Lower lobe of right lung (tissue), 2 donors: ENCODE measurements around the gene RIMS1. TPM values are rescaled to one million over a fixed set of nuclear protein-coding genes. Genes with fewer than 3 reads are reported as not detected.

Experiments used
- ATAC-seq, 2 donors: fragments of 200-7000 bp; cut with Tn5 transposase; one replicate each; pipeline ENCODE4 v1.9.1; 2020 to 2022; ENCODE audit warnings: mild to moderate bottlenecking in 2 of 2, moderate library complexity in 2 of 2
- DNase-seq: peaks from one replicate; pipeline ENCODE4 v3.0.0-alpha.2; 2020
- H3K27ac ChIP-seq: fragments of 200-600 bp; one replicate; pipeline ENCODE4 v1.8.0; 2022
- H3K27me3 ChIP-seq: fragments of 200-600 bp; one replicate; pipeline ENCODE4 v1.8.0; 2022; ENCODE audit warnings: low read depth
- H3K36me3 ChIP-seq: fragments of 200-600 bp; one replicate; pipeline ENCODE4 v1.8.0; 2022; ENCODE audit warnings: mild to moderate bottlenecking
- H3K4me1 ChIP-seq: fragments of 200-600 bp; one replicate; pipeline ENCODE4 v1.8.0; 2022
- H3K4me3 ChIP-seq: fragments of 200-600 bp; one replicate; pipeline ENCODE4 v1.8.0; 2022; ENCODE audit warnings: mild to moderate bottlenecking
- H3K9me3 ChIP-seq: fragments of 200-600 bp; one replicate; pipeline ENCODE4 v1.8.0; 2022
- CTCF ChIP-seq: fragments of 200-600 bp; IDR thresholded peaks from one replicate; pipeline ENCODE4 v1.8.0; 2022; ENCODE audit warnings: antibody characterized with exemption, mild to moderate bottlenecking
- intact Hi-C: fragments of 100-400 bp; cut with DNase I; formaldehyde crosslinking; loops from one replicate; pipeline ENCODE4 v1.11.0; 2022
- total RNA-seq: library from RNA; stranded (reverse); fragmentation: NEBNext Ultra II Directional; extraction: Animal tissue kit (Norgen Biotek cat#: 25700); gene quantifications from one replicate; pipeline ENCODE4 v1.2.1, GENCODE V29; 2021
- donor health status: DM: no; HTN: yes; CAD: no; lungs with severe emphysema.

RIMS1 gene
- total RNA-seq, 1 donor from 2014 or later: 3.8 TPM

GRCh38 chr6:72275888-72276287 is 389.5 kb downstream of the RIMS1 start:
- no peaks in the 10 kb centered on the region for H3K9me3 ChIP-seq
- ATAC-seq (no peak), DNase-seq (no peak)
- no peaks in the 10 kb centered on the region for H3K27me3 ChIP-seq
- no peak for TF ChIP-seq CTCF
- no peak overlapping the region for H3K27ac ChIP-seq
- no peaks in the 10 kb centered on the region for H3K36me3 ChIP-seq
- H3K4me3 ChIP-seq: no peak overlapping the region
- no peaks in the 10 kb centered on the region for H3K4me1 ChIP-seq
- intact Hi-C loops: no loop called here

GRCh38 chr6:72282201-72282600 is 395.9 kb downstream of the RIMS1 start:
- Histone ChIP-seq H3K4me1 (no peaks in the 10 kb centered on the region), H3K4me3 (no peak overlapping the region), H3K27ac (no peak overlapping the region), H3K27me3 (no peaks in the 10 kb centered on the region), H3K9me3 (no peaks in the 10 kb centered on the region), H3K36me3 (no peaks in the 10 kb centered on the region)
- intact Hi-C loops: no loop called here
- no peak for TF ChIP-seq CTCF
- DNase-seq: no peak
- ATAC-seq: no peak

DNA sequence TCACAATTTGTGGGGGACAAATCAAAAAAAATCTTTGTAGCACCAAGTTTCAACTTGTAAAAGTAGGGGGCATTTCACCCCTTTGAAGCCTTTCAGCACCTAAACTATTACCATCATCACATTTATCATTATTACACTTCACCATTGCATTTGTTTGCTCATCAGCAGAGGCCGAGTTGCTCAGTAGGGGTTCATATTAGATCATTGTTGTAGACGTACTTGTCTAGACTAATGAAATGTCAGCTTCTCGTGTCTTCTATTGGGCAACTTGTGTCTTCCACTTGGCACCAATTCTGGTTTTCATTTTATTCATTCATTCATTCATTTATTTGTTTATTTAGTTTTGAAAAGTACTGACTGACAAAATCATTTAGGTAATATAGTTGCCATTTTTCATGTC is 397.2 kb downstream of the RIMS1 start:
- Histone ChIP-seq H3K36me3 (no peaks in the 10 kb centered on the region), H3K27me3 (no peaks in the 10 kb centered on the region), H3K4me3 (no peak overlapping the region), H3K27ac (no peak overlapping the region), H3K9me3 (no peaks in the 10 kb centered on the region), H3K4me1 (no peaks in the 10 kb centered on the region)
- intact Hi-C loops: no loop called here
- DNase-seq (no peak), ATAC-seq (no peak)
- TF ChIP-seq CTCF: no peak

DNA sequence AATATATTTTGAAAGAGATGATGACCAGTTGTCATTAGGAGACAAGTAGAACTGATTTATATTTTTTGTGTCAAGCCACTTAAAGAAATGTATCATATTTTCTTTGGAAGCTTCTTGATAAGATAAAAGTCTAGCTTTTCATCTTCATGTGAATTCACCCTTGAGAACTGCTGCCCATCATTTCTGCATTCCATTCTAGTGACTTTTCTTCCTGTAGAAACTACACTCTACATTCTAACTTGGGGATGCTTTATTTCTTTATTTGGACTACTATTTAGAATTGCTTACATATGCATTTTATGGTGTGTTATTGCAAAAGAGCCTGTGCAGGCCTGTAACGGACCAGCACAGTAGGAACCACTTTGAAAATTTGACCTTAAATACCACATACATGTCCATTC is 400.6 kb downstream of the RIMS1 start:
- H3K4me1 ChIP-seq: no peaks in the 10 kb centered on the region
- no peak for TF ChIP-seq CTCF
- H3K9me3 ChIP-seq: no peaks in the 10 kb centered on the region
- no peak overlapping the region for H3K27ac ChIP-seq
- intact Hi-C loops: no loop called here
- no peaks in the 10 kb centered on the region for H3K36me3 ChIP-seq
- ATAC-seq (no peak), DNase-seq (no peak)
- H3K4me3 ChIP-seq: no peak overlapping the region
- H3K27me3 ChIP-seq: no peaks in the 10 kb centered on the region

- intact Hi-C loops: no loop called here
- DNase-seq: no peak
- no peaks in the 10 kb centered on the region for H3K9me3 ChIP-seq
- no peaks in the 10 kb centered on the region for H3K4me1 ChIP-seq
- no peaks in the 10 kb centered on the region for H3K36me3 ChIP-seq
- H3K27ac ChIP-seq: no peak overlapping the region
- ATAC-seq: no peak
- TF ChIP-seq CTCF: no peak
- no peaks in the 10 kb centered on the region for H3K27me3 ChIP-seq
- H3K4me3 ChIP-seq: no peak overlapping the region
These were observed 401.5 kb downstream of the RIMS1 start for GRCh38 chr6:72287801-72288200.

- TF ChIP-seq CTCF: no peak
- DNase-seq: no peak
- Histone ChIP-seq H3K4me3 (no peak overlapping the region), H3K4me1 (no peaks in the 10 kb centered on the region), H3K36me3 (no peaks in the 10 kb centered on the region), H3K9me3 (no peaks in the 10 kb centered on the region), H3K27ac (no peak overlapping the region), H3K27me3 (no peaks in the 10 kb centered on the region)
- intact Hi-C loops: no loop called here
- no peak for ATAC-seq
These were observed 402.2 kb downstream of the RIMS1 start for GRCh38 chr6:72288592-72288991.
